Activated effector memory CD4-positive, alpha-beta T cell treated with anti-CD3 and anti-CD28 coated beads, Interleukin-2, amount 50 U/mL, for 16 hours (primary cell): Measurements from ENCODE around the gene RGS10.

Source experiments
- DNase-seq: peaks from one replicate; pipeline ENCODE4 v3.0.0-alpha.2; 2020

The RGS10 gene

DNA sequence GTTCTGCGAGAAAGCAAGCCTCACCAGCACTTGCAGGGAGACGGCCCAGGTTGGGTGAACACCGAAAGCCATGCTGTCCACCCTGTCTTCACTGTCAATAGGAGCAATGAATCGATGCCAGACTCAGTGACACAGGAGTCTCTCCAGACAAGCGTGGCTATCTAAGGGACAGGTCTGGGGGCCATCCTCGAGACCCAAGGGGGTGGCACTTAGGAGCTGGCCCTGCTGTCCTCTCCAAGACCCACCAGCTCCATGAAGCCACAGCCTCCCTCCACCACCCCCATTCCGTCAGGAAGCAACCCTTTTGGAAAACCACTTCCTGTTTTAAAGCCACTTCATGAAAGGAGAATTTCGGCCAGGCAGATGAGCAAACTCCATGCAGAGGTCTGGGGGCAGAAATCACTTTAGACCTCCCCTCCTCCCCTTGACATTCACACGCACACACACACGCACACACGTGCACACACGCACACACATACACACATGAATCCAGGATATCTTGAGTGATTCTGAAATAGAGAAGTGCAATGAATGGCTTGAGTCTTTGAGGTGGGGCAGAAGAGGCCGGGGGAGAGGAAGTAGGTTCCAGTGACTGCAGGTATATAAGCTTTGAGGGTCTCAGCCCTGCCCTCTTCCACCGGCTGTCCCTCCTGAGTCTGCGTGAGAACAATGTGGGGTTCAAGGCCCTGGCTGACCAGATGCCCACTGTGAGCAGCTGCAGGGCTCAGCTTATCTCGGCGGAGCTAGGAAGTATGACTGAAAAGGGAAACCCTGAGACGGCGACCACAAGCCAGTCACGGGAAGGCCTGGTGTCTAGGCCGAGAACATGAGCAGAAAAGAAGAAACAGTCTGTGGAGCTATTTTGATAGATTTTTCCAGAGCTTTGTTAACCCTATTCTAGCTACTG, 25.0 kb downstream of the RGS10 start:
- DNase-seq: peak; percentile 82

DNA sequence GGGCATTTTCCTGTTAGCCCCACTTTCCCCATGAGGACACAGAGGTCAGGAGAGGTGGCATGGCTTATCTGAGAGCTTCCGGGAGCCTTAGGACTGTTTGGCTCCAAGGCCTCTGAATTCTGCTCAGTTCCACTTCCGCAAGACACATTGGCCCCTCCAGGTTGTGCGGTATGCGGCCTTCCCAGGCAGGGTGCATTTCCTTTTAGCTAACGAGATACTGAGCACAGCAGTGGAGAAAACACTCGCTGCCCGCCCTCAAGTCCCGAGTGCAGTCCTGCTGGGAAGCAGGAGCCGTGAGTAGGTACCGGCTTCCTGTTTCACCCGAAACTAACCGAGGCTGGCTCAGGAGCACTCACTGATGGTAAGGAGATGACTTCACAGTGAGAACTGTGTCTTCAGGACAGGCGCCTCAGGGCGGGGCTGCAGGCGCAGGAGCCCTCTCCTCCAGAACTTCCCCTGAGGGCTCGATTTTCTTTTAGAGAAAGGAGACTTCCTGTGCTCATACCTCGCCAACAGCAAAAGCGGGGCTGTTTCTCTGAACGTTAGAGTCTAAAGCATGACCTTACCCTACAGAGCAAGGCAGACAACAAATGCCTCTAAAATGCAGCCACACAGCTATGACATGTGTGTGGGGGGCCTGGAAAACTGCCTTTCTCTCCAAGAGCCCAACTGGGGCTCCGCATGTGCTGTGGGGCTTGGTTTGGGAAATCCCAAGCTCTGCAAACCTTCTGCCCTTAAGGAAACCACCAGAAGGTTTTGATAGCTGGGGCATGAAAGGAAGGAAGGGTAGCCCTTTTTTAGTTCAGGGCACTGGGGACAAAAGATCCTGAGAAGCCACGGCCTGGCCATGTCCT, 25.9 kb downstream of the RGS10 start:
- peak; percentile 84 for DNase-seq

DNA sequence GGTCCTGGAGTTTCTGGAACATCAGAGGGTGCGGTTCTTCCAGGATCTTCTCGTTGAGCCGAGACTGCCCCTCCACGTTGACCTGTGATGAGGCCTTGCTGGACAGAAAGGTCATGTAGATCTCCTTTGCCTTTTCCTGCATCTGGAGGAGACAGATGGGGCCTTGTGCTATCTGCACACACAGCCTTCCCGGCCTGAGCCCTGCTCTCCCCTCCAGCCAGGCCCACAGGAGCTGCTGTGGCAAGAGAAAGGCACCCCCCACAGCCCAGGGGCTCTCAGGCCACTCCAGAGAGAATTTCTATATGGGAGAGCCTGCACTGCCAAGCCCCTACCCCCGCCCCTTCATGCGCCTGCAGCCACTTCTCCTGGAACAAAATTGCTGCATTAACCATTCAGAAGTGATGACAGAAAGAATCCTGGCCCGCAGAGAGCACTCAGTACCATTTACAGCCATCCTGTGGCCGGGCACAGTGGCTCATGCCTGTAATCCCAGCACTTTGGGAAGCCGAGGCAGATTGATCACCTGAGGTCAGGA, 26.9 kb downstream of the RGS10 start:
- DNase-seq: no peak

DNA sequence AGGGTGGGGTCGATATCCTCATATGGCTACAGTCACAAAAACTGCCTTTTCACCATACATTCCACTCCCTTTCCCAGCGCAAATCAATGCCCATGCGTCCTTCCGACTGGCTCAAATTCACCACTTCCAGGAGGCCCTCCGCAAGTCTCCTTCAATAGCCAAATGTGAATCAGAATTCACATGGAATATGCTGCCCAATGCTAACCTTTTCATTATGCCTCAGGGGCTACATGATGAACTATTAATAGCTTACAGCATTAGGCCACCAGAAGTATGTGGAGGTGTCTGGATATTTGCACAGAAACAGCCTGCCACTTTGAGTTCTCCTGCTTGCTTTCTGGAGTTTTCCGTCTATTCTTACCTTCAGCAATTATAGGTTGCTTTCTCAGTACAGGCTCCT, 27.7 kb downstream of the RGS10 start:
- no peak for DNase-seq

DNA sequence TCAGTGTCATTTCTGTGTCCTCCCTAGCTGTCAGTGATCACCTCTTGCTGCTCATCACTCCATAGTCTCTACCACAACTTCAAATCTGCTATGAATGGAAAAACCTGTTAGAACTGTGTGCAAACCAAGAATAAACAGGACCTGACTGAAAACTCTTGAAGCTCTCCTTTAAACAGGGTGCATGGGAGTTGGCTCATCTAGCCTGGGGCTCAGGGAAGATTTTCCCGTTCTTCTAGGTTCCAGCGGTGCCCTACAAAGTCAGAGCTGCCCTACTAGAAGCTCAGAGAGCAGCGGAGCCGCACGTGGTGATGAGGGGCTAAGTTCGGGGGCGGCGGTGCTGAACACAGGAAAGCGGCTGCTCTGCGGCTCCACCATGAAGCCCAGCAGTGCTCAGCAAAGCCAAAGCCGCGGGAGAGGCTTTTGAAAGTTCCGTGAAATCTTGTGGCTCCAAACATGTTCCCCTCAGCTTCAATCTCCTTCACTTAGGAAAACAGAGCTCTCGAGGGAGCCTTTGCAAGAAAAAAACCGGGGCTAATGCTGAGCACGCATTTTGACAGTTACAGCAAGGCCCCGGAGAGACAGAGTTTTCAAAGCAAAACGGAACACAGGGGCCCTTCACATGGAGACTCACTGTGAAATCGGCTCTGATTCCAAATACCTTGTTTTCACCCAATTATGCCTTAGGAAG, 30.5 kb downstream of the RGS10 start:
- no peak for DNase-seq

DNA sequence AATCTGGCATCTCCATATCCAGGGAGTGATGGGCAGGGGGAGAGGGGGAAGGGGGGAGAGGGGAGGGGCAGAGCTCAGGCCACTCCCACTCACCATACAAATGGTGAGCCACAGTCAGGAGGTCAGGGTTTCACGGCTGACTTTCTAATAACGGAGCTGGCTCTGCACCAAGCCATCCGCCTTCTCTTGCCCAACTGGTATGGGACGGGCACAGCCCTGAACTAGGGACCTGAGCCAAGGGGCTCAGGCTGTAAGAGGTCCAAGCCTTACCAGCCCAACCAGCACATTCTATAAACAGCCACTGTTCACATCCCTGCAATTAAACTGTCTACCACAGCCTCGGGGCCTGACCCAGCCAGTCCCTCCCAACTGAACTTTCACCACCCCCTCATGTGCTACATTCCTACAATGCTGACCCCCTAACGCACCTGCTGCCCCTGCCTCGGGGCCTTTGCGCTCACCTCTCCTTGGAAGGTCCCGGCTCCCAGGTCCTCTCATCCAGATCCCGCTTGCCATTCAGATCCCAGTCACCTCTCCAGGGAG, 32.5 kb downstream of the RGS10 start:
- DNase-seq: no peak

DNA sequence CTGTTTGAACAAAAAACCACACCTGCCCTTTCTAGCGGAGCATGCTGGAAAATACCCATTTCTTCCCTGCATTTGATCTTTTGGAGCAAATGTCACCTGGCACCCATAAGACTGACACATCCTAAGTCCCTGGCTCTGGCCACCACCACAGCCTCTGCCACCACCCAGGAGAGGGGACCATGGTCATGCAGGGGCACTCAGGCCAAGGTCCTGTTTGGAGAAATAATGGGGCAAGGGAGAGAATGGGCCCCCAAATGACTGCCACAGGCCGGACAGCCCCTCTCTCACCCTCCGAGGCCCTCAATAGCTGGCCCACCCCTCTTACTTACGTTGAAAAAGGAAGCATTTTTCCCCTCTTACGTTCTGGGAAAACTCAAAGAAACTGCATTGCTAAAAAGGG, 35.4 kb downstream of the RGS10 start:
- no peak for DNase-seq

DNA sequence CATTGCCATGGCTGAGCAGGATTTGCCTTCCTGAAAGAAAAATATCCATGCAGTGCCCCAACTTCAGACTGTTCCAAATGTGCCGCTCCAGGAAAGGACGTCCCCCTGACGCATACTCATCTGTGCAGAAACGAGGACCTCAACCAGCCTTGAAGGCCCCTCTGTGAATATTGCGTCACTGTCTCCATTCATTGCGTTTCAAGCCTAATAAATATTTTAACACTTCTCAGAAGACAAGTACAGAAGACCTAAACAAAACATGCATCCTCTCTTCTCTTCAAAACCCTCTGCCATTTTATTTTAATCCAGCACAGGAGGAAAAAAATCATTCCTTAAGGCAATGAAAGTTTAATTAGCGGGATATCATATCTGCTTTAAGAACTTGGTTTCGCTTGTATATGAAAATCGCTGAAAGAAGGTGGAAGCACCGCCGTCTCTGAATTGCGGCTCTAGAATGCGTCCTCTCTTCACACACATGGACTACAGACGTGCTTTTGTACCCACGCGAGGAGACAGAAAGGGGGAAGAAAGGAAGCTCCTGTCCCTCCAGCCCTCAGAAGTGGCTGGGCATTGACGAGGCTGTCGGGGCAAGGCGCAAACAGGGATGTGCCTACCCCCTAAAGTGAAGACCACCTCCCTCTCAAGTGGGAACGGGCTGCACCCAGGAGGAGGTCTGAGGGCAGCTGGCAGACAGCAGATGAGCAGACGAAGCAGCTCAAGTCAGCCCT, 36.8 kb downstream of the RGS10 start:
- DNase-seq: no peak

DNA sequence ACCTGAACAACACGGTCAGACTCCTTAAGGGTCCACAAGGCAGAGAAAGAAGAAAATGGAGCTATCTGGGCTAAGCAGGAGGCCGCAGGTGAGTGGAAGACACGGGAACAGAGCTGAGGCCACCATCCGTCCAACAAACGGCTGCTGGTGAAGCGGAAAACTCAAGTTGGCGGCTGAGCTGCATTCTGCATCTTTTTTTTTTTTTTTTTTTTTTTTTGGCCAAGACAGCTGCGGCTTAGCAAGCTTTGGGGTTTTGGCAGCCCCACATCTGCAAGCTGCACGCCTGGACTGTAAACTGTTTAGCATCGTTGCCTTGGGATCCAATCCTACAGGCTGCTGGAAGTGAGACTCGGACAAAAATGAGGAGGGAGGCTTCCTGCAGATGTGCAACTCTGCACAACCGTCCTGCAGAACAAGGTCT, 37.4 kb downstream of the RGS10 start:
- no peak for DNase-seq

DNA sequence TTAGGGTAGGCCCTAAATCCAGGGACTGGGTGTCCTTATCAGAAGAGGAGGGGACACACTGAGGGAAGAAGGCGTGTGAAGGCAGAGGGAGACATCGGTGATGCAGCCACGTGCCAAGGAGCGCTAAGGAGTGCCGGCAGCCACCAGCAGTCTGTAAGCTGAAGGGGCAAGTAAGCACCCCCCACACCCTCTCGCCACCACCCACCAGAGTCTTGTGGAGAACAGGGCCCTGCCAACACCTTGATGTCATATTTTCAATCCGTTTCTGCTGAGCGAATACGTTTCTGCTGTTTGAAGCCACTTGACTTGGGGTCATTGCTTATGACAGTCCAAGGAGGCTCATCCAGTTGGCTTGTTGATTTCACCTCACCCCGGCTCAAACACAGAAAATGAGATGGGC, 37.9 kb downstream of the RGS10 start:
- no peak for DNase-seq

DNA sequence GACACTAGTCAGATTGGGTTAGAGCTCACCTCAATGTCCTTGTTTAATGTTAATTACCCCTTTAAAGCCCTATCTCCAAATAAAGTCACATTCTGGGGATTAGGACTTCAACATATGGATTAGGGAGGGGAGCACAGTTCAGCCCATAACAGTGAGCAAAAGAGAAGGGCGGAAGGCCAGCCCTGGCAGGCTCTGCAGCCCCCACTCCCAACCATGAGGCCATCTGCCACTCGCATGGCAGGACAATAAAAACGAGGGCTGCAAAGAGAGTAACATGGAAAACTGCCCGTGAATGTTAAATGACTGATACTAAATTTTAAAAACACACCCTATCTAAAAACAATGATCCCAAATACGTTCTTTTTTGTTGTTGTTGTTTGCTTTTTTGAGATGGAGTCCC, 38.7 kb downstream of the RGS10 start:
- DNase-seq: no peak

DNA sequence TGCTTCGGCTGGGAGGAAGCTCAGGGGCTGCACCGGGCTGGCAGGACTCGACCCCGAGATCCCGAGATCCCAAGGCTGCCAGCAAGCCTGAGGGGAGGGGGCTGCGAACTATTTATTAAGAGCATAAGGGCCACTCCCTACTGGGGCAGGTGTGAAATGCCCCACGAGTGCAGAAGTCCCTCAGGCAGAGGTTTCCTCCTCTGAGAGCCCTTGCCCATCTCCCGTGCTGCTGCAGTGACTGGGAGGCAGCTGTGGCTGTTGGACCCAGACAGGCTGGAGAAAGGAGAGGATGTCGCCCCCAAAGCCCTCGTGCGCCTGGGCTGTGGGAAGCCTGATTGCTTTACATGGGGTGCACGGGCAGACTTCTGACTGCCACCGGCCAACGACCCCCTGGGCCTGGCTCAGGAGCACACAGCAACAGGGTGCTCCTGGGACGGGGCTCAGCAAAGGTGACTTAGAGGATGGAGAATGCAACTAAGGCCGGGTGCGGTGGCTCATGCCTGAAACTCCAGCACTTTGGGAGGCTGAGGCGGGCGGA, 39.8 kb downstream of the RGS10 start:
- no peak for DNase-seq

DNA sequence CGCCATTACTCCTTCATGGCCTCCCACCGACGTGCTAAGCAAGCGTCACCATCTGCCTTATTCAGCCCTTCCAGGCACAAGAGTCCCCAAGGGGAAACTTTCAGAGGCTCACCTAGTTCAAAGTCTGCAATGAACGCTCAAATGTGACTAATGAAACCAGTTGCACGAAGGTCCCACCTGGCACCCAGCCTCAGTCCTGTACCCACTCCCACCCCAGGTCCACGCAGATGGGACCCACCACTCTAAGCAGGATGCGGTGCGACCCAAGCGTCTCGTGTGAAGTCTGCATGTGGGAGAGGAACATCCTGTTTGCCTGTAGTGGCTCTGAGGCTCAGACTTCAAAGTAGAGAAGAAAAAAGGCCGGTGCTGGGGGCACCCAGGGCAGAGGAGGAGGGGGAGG, 40.3 kb downstream of the RGS10 start:
- DNase-seq: peak; percentile 89

DNA sequence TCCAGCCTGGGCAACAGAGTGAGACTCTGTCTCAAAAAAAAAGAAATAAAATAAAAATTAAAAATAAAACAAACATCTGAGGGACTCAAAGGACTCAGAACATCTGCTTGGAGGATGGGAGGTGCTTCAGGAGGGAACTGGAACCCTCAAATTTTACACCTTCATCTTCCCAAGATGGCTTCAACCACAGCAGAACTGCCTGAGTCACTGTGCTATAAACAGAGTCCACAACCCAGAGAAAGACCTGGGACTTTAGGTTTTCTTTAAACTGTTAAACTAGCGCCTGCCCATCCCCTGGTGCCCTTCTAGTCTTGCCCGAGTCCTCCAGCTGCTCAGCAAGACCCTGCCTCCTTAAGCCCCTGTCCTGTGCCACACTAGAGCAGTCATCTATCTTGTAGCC, 40.8 kb downstream of the RGS10 start:
- DNase-seq: no peak

DNA sequence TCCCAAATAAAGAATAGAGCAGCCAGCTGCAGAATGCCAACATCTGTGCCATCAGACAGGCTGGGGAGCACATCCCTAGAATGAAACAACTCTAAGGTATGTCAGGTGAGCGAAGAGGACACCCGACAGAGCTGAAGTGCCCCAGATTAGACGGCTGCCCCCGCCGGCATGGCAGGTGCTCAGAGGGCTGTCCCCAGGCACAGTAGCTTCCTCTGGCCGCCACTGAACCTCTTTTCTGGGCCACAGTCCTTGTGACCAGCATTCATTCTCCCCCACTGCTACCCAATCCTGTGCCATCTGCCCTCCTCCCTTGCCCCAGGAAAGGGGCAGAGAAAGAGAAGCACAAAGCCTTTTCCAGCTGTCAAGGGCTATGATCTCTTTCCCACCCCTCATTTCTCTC, 41.7 kb downstream of the RGS10 start:
- no peak for DNase-seq

DNA sequence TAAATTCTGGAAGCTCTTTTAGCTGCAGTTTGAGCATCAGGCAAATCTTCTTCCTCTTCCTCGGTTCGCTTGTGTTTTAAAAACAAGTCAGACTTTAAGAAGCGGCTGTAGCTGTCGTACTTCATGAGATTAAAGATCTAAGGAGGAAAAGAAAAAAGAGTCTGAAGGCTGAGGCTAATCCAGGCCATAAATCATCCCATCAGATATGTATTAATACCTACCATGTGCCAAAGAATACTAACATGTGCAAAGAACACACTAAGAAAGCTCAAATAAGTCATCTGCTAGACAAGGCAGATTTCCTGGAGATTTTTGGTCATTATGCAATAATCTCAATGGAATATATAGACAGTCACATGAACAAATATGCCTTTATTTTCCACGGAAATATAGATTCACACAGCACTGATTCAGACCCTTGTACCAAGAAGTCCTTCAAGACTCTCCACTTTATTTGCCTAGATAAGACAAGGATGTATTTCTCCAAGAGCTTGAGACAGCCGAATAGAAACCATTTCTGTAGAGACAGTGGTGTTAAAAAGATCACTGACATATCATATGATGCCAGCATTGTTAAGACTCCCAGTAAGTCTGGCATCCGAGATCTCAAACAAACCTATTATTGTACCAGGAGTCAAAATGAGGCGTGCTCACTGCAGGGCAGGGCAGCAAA, 42.3 kb downstream of the RGS10 start:
- DNase-seq: no peak

DNA sequence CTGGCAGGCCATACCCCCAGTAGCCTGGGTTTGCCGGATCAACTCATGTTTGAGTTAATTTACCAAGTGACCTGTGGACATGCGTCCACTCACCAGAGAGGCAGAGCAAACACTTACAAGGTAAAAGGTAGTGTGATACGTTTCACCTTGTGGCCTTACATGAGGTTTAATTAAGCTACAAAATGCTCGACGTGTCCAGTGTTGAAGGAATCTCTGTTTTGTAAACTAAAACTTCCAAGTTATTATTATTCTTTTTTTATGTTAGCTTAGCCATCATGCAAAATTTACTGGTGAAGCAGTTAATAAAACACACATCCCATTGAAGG, 42.9 kb downstream of the RGS10 start:
- DNase-seq: no peak

DNA sequence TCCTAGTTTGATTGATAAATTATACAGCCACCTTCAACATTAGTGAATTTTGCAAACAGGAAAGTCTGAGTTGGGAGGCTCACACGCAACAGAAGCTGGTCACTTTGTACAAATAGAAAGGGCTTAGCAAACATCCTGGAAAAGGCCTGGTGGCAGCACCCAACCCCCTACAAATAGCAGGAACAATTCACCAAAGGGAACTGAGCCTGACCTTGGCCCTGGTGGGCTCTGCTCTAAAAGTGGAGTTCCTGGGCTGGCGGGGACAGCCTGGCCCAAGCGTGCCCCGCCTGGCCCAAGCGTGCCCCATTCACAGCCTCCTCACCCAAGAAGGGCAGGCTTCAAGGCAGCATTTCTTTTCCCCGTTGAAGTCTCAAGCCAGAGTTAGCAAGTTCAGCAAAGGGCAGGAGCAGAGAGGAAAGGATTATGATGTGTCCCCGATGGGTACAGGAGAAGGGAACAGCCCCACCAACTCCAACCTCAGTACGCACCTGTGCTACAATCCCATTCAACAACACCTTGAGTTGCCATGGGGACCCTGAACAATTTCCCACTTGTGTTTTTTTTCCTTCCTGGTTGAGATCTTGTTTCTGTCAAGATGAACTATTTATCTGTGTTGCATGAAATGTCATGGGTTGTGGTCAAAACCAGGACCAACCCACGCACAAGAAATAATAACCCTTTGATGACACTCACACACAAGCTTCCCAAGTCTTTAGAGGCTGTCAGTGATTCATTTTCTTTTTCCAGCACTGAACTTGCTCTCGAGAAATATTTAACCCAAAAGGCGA, 43.4 kb downstream of the RGS10 start:
- no peak for DNase-seq

DNA sequence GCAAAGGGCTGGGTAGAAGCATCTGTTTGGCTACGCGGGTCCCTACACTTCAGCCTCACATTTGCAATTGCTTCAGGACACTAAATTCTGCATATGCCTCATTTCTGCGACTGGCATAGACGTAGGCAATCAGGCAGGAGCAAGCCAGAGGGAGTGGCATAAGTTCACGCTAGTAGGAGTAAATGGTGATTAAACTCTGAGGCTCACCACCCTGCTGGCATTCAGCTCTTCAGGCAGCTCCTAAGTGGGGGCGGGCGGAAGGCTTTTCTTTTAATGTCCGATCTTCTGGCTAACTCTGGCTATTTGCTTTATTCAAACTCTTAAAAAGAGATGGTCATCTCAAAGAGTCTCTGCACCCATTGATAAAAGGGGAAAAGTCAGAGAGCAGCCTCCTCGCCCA, 45.3 kb downstream of the RGS10 start:
- DNase-seq: no peak

DNA sequence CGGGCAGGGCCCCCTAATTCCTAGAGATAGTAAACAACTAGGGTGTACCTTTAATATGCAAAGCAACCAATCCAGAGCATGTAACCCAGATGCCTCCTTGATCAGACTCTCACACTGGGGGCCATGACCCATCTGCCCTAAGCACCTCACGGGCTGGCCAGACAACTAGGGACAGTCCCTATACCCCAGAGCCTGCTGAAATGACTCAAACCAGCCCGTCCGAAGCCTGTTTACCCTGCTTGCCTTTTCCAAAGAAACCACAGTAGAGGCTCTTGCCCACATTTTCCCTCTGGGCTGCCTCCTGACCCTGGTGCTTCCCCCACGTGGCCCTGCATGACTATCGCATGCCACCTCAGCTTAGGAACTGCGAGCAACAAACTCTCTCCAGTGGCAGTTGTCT, 46.2 kb downstream of the RGS10 start:
- DNase-seq: peak; percentile 66

DNA sequence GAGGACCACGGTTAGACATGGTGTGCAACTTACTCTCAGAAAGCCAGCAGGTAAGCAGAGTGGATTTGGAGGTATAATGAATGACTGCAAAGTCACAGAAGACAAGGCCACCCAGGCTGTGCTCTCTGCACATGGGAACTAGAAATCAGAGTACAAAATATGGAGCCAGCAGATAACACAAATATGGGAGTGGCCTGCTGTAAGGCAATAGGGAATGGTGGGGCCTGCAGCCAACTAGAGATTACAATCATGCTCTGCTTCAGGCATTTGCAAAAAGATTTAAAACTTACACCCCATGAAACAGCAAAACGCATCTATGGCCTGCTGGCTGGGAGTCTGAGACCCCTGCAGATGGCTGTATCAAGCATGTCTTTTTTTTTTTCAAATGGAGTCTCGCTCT, 47.0 kb downstream of the RGS10 start:
- DNase-seq: no peak
